ENCODE measurements around the gene LIPJ. TPM values are rescaled to one million over a fixed set of nuclear protein-coding genes. Genes with fewer than 3 reads are reported as not detected.

The LIPJ gene
- total RNA-seq, 1 experiment from 2014 or later = 0.09 TPM

- TF ChIP-seq, protein P1, sequence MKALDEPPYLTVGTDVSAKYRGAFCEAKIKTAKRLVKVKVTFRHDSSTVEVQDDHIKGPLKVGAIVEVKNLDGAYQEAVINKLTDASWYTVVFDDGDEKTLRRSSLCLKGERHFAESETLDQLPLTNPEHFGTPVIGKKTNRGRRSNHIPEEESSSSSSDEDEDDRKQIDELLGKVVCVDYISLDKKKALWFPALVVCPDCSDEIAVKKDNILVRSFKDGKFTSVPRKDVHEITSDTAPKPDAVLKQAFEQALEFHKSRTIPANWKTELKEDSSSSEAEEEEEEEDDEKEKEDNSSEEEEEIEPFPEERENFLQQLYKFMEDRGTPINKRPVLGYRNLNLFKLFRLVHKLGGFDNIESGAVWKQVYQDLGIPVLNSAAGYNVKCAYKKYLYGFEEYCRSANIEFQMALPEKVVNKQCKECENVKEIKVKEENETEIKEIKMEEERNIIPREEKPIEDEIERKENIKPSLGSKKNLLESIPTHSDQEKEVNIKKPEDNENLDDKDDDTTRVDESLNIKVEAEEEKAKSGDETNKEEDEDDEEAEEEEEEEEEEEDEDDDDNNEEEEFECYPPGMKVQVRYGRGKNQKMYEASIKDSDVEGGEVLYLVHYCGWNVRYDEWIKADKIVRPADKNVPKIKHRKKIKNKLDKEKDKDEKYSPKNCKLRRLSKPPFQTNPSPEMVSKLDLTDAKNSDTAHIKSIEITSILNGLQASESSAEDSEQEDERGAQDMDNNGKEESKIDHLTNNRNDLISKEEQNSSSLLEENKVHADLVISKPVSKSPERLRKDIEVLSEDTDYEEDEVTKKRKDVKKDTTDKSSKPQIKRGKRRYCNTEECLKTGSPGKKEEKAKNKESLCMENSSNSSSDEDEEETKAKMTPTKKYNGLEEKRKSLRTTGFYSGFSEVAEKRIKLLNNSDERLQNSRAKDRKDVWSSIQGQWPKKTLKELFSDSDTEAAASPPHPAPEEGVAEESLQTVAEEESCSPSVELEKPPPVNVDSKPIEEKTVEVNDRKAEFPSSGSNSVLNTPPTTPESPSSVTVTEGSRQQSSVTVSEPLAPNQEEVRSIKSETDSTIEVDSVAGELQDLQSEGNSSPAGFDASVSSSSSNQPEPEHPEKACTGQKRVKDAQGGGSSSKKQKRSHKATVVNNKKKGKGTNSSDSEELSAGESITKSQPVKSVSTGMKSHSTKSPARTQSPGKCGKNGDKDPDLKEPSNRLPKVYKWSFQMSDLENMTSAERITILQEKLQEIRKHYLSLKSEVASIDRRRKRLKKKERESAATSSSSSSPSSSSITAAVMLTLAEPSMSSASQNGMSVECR (CRISPR knock-in tag; IDR thresholded peaks at IDR 0.05; ENCODE audit: borderline replicate concordance) = no peak
- TF ChIP-seq SP1 (CRISPR knock-in tag; conservative IDR thresholded peaks at IDR 0.05) (no peak), CBFB (CRISPR knock-in tag; IDR thresholded peaks at IDR 0.05; ENCODE audit: low read depth) (no peak), E2F4 (CRISPR knock-in tag; IDR thresholded peaks at IDR 0.05; ENCODE audit: borderline replicate concordance, low read depth) (no peak)
These were observed 46.2 kb upstream of the LIPJ start (continued) for GRCh38 chr10:88540351-88540750.

DNA sequence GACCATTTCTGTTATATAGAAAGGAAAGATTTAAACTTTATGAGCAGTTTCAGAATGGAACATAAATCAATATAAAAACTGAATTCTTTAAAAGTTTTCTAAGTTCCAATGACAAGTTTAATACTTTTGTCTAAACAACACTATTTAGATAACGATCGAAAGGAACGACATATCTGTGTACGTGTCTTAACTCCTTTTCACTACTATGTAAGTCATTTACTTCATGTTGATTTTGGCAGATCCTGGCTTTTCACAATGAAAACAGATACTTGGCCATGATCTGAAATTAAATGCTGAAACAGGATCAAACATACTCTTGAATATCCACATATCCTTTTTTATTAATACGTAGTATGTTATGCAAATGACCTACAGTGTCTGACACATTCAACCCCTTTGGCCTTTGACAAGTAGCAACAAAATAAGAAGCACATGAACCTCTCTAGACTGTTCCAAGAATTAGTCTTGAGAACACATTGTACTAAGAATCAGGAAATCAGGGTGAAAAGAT lies 45.4 kb upstream of the LIPJ start:
- no peaks in the 10 kb centered on the region for H3K36me3 Mint-ChIP-seq
- POLR2A ChIA-PET = no interaction called here
- peaks cover 5% of the 10 kb centered on the region for H3K4me1 Mint-ChIP-seq
- no peaks in the 10 kb centered on the region for H3K9me3 Mint-ChIP-seq
- CTCF ChIA-PET = interaction anchor here (0.6 kb wide), 1 partner anchor 1742 kb away, joined by 5 read pairs; no protein-coding TSS in a partner anchor
- TF ChIP-seq, protein P2, sequence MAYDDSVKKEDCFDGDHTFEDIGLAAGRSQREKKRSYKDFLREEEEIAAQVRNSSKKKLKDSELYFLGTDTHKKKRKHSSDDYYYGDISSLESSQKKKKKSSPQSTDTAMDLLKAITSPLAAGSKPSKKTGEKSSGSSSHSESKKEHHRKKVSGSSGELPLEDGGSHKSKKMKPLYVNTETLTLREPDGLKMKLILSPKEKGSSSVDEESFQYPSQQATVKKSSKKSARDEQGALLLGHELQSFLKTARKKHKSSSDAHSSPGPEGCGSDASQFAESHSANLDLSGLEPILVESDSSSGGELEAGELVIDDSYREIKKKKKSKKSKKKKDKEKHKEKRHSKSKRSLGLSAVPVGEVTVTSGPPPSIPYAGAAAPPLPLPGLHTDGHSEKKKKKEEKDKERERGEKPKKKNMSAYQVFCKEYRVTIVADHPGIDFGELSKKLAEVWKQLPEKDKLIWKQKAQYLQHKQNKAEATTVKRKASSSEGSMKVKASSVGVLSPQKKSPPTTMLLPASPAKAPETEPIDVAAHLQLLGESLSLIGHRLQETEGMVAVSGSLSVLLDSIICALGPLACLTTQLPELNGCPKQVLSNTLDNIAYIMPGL (CRISPR knock-in tag; IDR thresholded peaks at IDR 0.05) = no peak
- TF ChIP-seq, protein P3, sequence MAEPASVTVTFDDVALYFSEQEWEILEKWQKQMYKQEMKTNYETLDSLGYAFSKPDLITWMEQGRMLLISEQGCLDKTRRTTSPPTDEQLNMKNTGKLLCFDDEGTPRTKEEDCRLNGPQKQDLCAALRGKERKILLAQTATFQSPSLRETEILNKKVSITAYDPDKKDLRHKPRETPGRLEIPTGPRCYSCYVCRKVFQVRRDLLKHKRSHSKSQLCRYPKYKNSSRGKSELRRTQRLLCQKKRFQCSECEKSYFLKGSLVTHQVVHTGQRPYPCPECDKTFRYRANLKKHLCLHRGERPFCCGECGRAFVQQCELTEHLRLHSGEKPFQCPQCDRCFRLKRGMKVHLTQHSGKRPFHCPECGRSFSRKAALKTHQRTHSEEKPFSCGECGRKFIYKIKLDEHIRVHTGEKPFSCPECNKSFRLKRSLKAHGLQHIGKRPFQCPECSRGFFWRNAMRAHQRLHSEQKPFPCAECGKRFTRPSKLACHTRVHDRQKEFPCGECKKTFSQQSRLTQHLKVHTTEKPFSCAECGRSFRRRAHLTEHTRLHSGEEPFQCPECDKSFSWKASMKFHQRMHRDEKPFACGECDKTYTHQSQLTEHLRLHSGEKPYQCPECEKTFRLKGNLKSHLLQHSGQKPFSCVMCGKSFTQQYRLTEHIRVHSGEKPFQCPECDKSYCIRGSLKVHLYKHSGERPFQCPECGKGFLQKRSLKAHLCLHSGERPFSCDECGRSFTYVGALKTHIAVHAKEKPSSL (CRISPR knock-in tag; conservative IDR thresholded peaks at IDR 0.05) = no peak
- TF ChIP-seq, protein P4, sequence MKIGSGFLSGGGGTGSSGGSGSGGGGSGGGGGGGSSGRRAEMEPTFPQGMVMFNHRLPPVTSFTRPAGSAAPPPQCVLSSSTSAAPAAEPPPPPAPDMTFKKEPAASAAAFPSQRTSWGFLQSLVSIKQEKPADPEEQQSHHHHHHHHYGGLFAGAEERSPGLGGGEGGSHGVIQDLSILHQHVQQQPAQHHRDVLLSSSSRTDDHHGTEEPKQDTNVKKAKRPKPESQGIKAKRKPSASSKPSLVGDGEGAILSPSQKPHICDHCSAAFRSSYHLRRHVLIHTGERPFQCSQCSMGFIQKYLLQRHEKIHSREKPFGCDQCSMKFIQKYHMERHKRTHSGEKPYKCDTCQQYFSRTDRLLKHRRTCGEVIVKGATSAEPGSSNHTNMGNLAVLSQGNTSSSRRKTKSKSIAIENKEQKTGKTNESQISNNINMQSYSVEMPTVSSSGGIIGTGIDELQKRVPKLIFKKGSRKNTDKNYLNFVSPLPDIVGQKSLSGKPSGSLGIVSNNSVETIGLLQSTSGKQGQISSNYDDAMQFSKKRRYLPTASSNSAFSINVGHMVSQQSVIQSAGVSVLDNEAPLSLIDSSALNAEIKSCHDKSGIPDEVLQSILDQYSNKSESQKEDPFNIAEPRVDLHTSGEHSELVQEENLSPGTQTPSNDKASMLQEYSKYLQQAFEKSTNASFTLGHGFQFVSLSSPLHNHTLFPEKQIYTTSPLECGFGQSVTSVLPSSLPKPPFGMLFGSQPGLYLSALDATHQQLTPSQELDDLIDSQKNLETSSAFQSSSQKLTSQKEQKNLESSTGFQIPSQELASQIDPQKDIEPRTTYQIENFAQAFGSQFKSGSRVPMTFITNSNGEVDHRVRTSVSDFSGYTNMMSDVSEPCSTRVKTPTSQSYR (CRISPR knock-in tag; IDR thresholded peaks at IDR 0.05) = no peak
- DNase-seq (ENCODE audit: low spot score) (no peak), ATAC-seq (no peak)
- no peak overlapping the region for H3K4me3 Mint-ChIP-seq
- H3K27ac Mint-ChIP-seq = no peak overlapping the region
- H3K27me3 Mint-ChIP-seq (ENCODE audit: low read depth) = no peaks in the 10 kb centered on the region

DNA sequence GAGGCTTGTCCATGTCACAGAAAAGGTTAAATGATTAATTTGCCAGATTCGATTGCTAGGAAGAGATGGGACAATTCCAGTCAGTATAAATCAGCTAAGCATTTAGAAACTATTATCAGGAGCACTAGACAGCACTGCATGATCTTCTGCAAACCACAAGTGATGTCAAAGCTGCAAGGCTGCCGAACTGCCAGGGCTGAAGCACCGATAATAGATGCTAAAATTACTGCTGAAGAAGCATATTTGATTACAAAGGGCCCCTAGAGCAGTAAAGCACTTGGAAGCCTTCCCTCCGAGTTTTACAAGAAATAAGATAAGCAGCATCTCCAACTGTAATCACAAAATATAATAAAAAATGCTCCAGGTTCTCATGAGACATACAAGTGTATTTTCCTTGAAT lies 44.0 kb upstream of the LIPJ start:
- ChIA-PET POLR2A (no interaction called here), CTCF (no interaction called here)
- Mint-ChIP-seq H3K27me3 (ENCODE audit: low read depth) (no peaks in the 10 kb centered on the region), H3K9me3 (no peaks in the 10 kb centered on the region), H3K4me3 (no peak overlapping the region), H3K27ac (no peak overlapping the region), H3K4me1 (peaks cover 5% of the 10 kb centered on the region), H3K36me3 (no peaks in the 10 kb centered on the region)
- ATAC-seq (no peak), DNase-seq (ENCODE audit: low spot score) (no peak)
- TF ChIP-seq, protein P5, sequence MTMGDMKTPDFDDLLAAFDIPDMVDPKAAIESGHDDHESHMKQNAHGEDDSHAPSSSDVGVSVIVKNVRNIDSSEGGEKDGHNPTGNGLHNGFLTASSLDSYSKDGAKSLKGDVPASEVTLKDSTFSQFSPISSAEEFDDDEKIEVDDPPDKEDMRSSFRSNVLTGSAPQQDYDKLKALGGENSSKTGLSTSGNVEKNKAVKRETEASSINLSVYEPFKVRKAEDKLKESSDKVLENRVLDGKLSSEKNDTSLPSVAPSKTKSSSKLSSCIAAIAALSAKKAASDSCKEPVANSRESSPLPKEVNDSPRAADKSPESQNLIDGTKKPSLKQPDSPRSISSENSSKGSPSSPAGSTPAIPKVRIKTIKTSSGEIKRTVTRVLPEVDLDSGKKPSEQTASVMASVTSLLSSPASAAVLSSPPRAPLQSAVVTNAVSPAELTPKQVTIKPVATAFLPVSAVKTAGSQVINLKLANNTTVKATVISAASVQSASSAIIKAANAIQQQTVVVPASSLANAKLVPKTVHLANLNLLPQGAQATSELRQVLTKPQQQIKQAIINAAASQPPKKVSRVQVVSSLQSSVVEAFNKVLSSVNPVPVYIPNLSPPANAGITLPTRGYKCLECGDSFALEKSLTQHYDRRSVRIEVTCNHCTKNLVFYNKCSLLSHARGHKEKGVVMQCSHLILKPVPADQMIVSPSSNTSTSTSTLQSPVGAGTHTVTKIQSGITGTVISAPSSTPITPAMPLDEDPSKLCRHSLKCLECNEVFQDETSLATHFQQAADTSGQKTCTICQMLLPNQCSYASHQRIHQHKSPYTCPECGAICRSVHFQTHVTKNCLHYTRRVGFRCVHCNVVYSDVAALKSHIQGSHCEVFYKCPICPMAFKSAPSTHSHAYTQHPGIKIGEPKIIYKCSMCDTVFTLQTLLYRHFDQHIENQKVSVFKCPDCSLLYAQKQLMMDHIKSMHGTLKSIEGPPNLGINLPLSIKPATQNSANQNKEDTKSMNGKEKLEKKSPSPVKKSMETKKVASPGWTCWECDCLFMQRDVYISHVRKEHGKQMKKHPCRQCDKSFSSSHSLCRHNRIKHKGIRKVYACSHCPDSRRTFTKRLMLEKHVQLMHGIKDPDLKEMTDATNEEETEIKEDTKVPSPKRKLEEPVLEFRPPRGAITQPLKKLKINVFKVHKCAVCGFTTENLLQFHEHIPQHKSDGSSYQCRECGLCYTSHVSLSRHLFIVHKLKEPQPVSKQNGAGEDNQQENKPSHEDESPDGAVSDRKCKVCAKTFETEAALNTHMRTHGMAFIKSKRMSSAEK (CRISPR knock-in tag; IDR thresholded peaks at IDR 0.05; ENCODE audit: borderline replicate concordance) = no peak
- no peak for TF ChIP-seq NFATC4 (CRISPR knock-in tag; IDR thresholded peaks at IDR 0.05)
- no peak for TF ChIP-seq ZNF317 (CRISPR knock-in tag; IDR thresholded peaks at IDR 0.05; ENCODE audit: borderline replicate concordance, low read depth)
- TF ChIP-seq, protein P6, sequence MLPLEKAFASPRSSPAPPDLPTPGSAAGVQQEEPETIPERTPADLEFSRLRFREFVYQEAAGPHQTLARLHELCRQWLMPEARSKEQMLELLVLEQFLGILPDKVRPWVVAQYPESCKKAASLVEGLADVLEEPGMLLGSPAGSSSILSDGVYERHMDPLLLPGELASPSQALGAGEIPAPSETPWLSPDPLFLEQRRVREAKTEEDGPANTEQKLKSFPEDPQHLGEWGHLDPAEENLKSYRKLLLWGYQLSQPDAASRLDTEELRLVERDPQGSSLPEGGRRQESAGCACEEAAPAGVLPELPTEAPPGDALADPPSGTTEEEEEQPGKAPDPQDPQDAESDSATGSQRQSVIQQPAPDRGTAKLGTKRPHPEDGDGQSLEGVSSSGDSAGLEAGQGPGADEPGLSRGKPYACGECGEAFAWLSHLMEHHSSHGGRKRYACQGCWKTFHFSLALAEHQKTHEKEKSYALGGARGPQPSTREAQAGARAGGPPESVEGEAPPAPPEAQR (CRISPR knock-in tag; IDR thresholded peaks at IDR 0.05) = no peak
- no peak for TF ChIP-seq CDX4 (CRISPR knock-in tag; IDR thresholded peaks at IDR 0.05; ENCODE audit: borderline replicate concordance)
